Parathyroid adenoma (tissue), 2 donors: ENCODE measurements around the gene ASH1L.

ENCODE experiments used
- H2AFZ ChIP-seq: fragments of 300-600 bp; sonication (generic); one replicate; pipeline ENCODE4 v1.7.0; 2017; ENCODE audit warnings: antibody characterized with exemption, mild to moderate bottlenecking
- H3K27ac ChIP-seq: fragments of 300-600 bp; sonication (generic); one replicate; pipeline ENCODE4 v1.7.0; 2017
- H3K27me3 ChIP-seq: fragments of 300-600 bp; sonication (generic); one replicate; pipeline ENCODE4 v1.7.0; 2017; ENCODE audit warnings: low read length; ENCODE audit not compliant: control insufficient read depth, insufficient read depth
- H3K36me3 ChIP-seq: fragments of 300-600 bp; sonication (generic); one replicate; pipeline ENCODE4 v1.7.0; 2017; ENCODE audit warnings: low read length; ENCODE audit not compliant: control insufficient read depth, insufficient read depth
- H3K4me1 ChIP-seq: fragments of 300-600 bp; sonication (generic); one replicate; pipeline ENCODE4 v1.7.0; 2017; ENCODE audit warnings: control low read depth
- H3K4me2 ChIP-seq: fragments of 300-600 bp; sonication (generic); one replicate; pipeline ENCODE4 v1.7.0; 2017; ENCODE audit warnings: low read length
- H3K4me3 ChIP-seq: fragments of 300-600 bp; sonication (generic); one replicate; pipeline ENCODE4 v1.7.0; 2017; ENCODE audit warnings: low read depth, low read length
- H3K79me2 ChIP-seq: fragments of 300-600 bp; sonication (generic); one replicate; pipeline ENCODE4 v1.7.0; 2017; ENCODE audit warnings: control low read depth
- H3K9ac ChIP-seq: fragments of 300-600 bp; sonication (generic); one replicate; pipeline ENCODE4 v1.7.0; 2017; ENCODE audit warnings: mild to moderate bottlenecking
- H3K9me3 ChIP-seq: fragments of 300-600 bp; sonication (generic); one replicate; pipeline ENCODE4 v1.7.0; 2017; ENCODE audit warnings: low read length; ENCODE audit not compliant: control insufficient read depth
- CTCF ChIP-seq: fragments of 300-600 bp; sonication (generic); IDR thresholded peaks from one replicate; pipeline ENCODE4 v1.7.0; 2017; ENCODE audit warnings: antibody characterized with exemption, mild to moderate bottlenecking
- donor health status: primary hyperparathyroidism.

Gene ASH1L

GRCh38 chr1:155485945-155486344, 76.7 kb downstream of the ASH1L start:
- Histone ChIP-seq H3K79me2 (peaks cover 3% of the 10 kb centered on the region), H3K4me2 (no peak overlapping the region), H3K36me3 (no peaks in the 10 kb centered on the region), H3K4me1 (no peaks in the 10 kb centered on the region), H3K9me3 (no peaks in the 10 kb centered on the region), H3K4me3 (no peak overlapping the region), H2AFZ (no peak overlapping the region), H3K27ac (no peak overlapping the region), H3K9ac (no peak overlapping the region), H3K27me3 (no peaks in the 10 kb centered on the region)
- no peak for TF ChIP-seq CTCF

GRCh38 chr1:155485222-155485621, 77.4 kb downstream of the ASH1L start:
- no peak overlapping the region for H3K4me2 ChIP-seq
- H3K4me3 ChIP-seq: no peak overlapping the region
- no peaks in the 10 kb centered on the region for H3K4me1 ChIP-seq
- no peaks in the 10 kb centered on the region for H3K27me3 ChIP-seq
- no peak overlapping the region for H3K27ac ChIP-seq
- H3K9ac ChIP-seq: no peak overlapping the region
- H3K79me2 ChIP-seq: peaks cover 4% of the 10 kb centered on the region
- no peaks in the 10 kb centered on the region for H3K36me3 ChIP-seq
- no peaks in the 10 kb centered on the region for H3K9me3 ChIP-seq
- H2AFZ ChIP-seq: no peak overlapping the region
- TF ChIP-seq CTCF: no peak

DNA sequence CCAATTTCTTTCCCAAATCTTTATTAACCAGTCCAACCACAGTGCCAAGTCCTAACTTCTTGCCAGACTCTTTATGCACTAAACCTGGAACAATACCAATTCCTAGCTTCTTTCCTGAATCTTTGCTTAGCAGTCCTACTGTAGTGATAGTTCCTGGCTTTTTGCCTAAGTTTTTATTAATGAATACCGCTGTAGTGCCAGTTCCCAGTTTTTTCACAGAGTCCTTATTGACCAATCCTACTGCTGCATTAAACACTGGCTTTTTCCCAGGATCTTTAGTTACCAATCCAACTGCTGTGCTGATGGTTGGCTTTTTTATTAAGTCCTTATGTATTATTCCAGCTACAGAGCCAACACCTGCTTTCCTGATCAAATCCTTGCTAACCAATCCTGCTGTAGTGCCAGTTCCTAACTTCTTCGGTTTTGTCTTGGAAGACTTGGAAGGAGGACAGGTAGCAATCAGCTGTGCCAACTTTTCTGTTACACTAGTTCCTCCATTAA, 80.8 kb downstream of the ASH1L start:
- Histone ChIP-seq H3K27me3 (no peaks in the 10 kb centered on the region), H3K79me2 (peaks cover 11% of the 10 kb centered on the region), H3K27ac (no peak overlapping the region), H3K4me2 (no peak overlapping the region), H2AFZ (no peak overlapping the region), H3K9me3 (no peaks in the 10 kb centered on the region), H3K36me3 (no peaks in the 10 kb centered on the region), H3K4me3 (no peak overlapping the region), H3K9ac (no peak overlapping the region), H3K4me1 (no peaks in the 10 kb centered on the region)
- no peak for TF ChIP-seq CTCF

DNA sequence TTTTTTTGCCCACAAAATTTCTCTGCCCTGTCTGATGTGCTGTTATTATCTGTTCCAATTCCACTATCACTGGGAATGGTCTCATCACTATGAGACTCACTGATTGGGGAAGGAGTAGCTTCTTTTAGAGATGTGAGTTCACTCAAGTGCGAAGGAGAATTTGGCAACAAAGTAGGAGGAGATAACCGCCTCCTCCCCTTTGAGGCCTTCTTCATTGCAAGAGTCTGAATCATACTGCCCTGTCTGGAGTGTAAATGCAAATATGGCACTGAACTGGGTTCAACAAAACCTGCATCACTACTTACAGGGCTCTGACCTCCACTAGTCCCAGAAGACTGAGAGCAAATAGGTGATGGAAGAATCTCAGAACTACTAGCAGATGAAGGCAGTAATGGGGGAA, 83.4 kb downstream of the ASH1L start:
- Histone ChIP-seq H2AFZ (no peak overlapping the region), H3K4me2 (no peak overlapping the region), H3K9ac (no peak overlapping the region), H3K79me2 (peaks cover 14% of the 10 kb centered on the region), H3K4me1 (no peaks in the 10 kb centered on the region), H3K27me3 (no peaks in the 10 kb centered on the region), H3K9me3 (no peaks in the 10 kb centered on the region), H3K36me3 (no peaks in the 10 kb centered on the region), H3K4me3 (no peak overlapping the region), H3K27ac (no peak overlapping the region)
- TF ChIP-seq CTCF: no peak

DNA sequence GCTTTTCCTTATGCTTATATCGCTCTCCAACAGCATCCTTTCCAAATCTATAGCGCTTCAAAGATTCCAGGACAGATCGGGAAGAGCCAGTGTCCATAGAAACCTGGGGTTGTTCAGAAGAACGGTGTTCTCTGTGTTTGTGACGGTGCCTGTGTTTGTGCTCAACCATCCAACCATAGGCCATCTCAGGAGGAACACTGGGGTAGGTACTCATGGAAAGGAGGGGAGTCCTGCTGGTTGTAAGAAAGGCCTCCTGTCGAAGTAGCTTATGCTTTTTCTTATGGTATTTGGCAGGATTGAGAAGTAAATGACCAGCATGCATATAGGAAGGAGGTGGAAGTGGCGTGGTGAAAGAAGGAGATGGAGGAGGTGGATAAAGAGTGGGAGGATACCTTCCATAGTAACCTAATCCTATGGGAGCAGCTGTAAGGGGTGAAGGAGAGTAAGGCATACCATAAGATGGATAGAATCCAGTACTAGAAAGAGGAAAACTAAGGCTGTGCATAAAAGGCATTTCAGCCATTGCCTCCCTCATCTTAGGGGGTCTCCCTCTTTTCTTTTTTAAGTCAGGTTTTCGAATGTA, 84.2 kb downstream of the ASH1L start:
- Histone ChIP-seq H3K27ac (no peak overlapping the region), H3K79me2 (peaks cover 17% of the 10 kb centered on the region), H3K4me2 (no peak overlapping the region), H3K36me3 (no peaks in the 10 kb centered on the region), H2AFZ (no peak overlapping the region), H3K4me3 (no peak overlapping the region), H3K27me3 (no peaks in the 10 kb centered on the region), H3K9me3 (no peaks in the 10 kb centered on the region), H3K4me1 (no peaks in the 10 kb centered on the region), H3K9ac (no peak overlapping the region)
- no peak for TF ChIP-seq CTCF
